ENCODE data around the gene ZNF79. TPM values are rescaled to one million over a fixed set of nuclear protein-coding genes. Genes with fewer than 3 reads are reported as not detected.

The ZNF79 gene
- total RNA-seq: 1 to 10 TPM; 7.6 TPM

DNA sequence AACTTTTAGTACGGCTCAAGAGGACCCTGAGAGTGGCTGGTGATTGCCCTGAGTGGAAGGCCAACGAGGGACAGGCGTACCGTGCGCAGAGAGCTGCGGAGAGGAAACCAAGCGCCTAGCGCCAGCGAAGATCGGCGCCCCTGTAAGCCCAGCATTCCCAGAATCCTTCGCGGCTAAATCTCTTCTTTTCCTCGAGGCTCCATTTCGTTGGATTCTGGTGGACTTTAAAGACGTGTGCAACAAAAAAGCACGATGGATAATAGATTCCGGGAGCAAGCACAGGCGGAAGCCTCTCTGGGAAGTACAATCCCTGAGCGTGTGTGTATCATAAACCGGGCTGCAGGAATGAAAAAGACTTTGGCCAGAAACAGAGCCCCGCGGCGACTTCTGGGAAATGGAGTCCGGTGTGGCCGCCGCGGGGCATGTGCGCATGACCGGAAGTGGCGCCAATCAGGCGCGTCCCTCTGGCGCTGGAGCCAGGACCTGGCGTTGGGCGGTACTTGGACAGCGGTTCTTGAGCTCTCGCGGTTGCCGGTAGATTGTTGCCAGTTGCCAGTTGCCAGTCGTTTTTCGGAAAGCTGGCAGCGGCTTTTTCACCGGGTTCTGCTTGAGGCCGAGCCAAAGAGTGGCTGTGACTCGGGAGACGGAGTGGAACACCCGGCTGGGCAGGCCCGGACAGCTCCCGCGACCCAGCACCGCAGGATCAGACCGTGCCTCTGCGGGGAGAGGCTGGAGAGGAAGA is at the start of gene ZNF79:
TSS of gene ZNF79 (plus strand) at position 449 of the 742 bp plus-strand sequence. CDS start 406 bp downstream, outside the sequence.
- Mint-ChIP-seq H3K4me1 (ENCODE audit: low read depth) (peaks cover 44% of the 10 kb centered on the region), H3K4me3 (peak within 1 kb of the TSS; percentile 98), H3K9me3 (no peaks in the 10 kb centered on the region), H3K27ac (peak within 1 kb of the TSS; percentile 96), H3K27me3 (no peaks in the 10 kb centered on the region), H3K36me3 (ENCODE audit: low read depth) (peaks cover 22% of the 10 kb centered on the region)
- TF ChIP-seq, protein P1, sequence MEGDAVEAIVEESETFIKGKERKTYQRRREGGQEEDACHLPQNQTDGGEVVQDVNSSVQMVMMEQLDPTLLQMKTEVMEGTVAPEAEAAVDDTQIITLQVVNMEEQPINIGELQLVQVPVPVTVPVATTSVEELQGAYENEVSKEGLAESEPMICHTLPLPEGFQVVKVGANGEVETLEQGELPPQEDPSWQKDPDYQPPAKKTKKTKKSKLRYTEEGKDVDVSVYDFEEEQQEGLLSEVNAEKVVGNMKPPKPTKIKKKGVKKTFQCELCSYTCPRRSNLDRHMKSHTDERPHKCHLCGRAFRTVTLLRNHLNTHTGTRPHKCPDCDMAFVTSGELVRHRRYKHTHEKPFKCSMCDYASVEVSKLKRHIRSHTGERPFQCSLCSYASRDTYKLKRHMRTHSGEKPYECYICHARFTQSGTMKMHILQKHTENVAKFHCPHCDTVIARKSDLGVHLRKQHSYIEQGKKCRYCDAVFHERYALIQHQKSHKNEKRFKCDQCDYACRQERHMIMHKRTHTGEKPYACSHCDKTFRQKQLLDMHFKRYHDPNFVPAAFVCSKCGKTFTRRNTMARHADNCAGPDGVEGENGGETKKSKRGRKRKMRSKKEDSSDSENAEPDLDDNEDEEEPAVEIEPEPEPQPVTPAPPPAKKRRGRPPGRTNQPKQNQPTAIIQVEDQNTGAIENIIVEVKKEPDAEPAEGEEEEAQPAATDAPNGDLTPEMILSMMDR (IDR thresholded peaks at IDR 0.05): no peak
- POLR2A ChIA-PET: interaction anchor here (0.6 to 4.3 kb wide), 17 partner anchors 9 to 476 kb away, joined by 3 to 52 read pairs (median 4); partner anchors contain the start of genes LRSAM1, RPL12 and SLC2A8
- intact Hi-C loops (cut with micrococcal nuclease): loop anchor here (1.0 kb wide), 1 partner anchor 36 kb away; no protein-coding TSS in a partner anchor
- CTCF ChIA-PET: interaction anchor here (0.8 to 2.0 kb wide), 5 partner anchors 26 to 112 kb away, joined by 3 to 6 read pairs (median 4); partner anchors contain the start of gene SLC2A8
- peak; percentile 95 for DNase-seq
- peak; percentile 81 for ATAC-seq

DNA sequence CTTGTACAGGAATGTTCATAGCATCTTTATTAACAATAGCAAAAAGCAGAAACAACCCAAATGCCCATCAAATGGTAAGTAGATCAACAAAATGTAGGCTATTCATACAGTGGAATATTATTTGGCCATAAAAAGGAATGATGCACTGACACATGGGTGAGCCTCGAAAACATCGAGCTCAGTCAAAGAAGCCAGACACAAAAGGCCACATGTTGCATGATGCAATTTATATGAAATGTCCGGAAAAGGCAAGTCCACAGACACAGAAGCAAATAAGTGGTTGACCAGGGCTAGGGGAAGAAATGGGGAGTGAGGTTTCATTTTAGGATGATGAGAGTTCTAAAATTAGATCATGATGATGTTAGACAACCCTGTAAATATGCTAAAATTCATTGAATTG is 43.7 kb upstream of the ZNF79 start:
- intact Hi-C loops (cut with micrococcal nuclease): no loop called here
- TF ChIP-seq, protein P1 (IDR thresholded peaks at IDR 0.05): no peak
- DNase-seq: no peak

GRCh38 chr9:127382541-127382940 is 41.6 kb upstream of the ZNF79 start:
- Mint-ChIP-seq H3K4me3 (no peak overlapping the region), H3K27me3 (peaks cover 57% of the 10 kb centered on the region), H3K9me3 (peaks cover 6% of the 10 kb centered on the region), H3K27ac (no peak overlapping the region), H3K4me1 (ENCODE audit: low read depth) (peaks cover 8% of the 10 kb centered on the region), H3K36me3 (ENCODE audit: low read depth) (no peaks in the 10 kb centered on the region)
- intact Hi-C loops (cut with micrococcal nuclease): no loop called here
- ChIA-PET CTCF (no interaction called here), POLR2A (no interaction called here)
- DNase-seq (no peak), ATAC-seq (no peak)
- TF ChIP-seq, protein P1 (IDR thresholded peaks at IDR 0.05): no peak

More for the DNA sequence above, 43.7 kb upstream of the ZNF79 start:
- Mint-ChIP-seq H3K27ac (no peak overlapping the region), H3K27me3 (peaks cover 46% of the 10 kb centered on the region), H3K4me1 (ENCODE audit: low read depth) (no peaks in the 10 kb centered on the region), H3K9me3 (peaks cover 6% of the 10 kb centered on the region), H3K36me3 (ENCODE audit: low read depth) (no peaks in the 10 kb centered on the region), H3K4me3 (no peak overlapping the region)
- ChIA-PET POLR2A (no interaction called here), CTCF (interaction anchor here (1.3 kb wide), 1 partner anchor 17 kb away, joined by 3 read pairs; the partner anchor contains the start of gene SLC2A8)
- no peak for ATAC-seq

GRCh38 chr9:127384016-127384730 is 40.0 kb upstream of the ZNF79 start:
- DNase-seq (no peak), ATAC-seq (no peak)
- no peak overlapping the region for H3K4me3 Mint-ChIP-seq
- TF ChIP-seq, protein P1 (IDR thresholded peaks at IDR 0.05): no peak
- peaks cover 23% of the 10 kb centered on the region for H3K4me1 Mint-ChIP-seq (ENCODE audit: low read depth)
- intact Hi-C loops (cut with micrococcal nuclease): no loop called here
- no peaks in the 10 kb centered on the region for H3K36me3 Mint-ChIP-seq (ENCODE audit: low read depth)
- ChIA-PET CTCF (no interaction called here), POLR2A (interaction anchor here (0.6 to 1.0 kb wide), 3 partner anchors 12 to 172 kb away, joined by 3 to 4 read pairs (median 3); no protein-coding TSS in a partner anchor)
- H3K27me3 Mint-ChIP-seq: peaks cover 54% of the 10 kb centered on the region
- no peak overlapping the region for H3K27ac Mint-ChIP-seq
- peaks cover 5% of the 10 kb centered on the region for H3K9me3 Mint-ChIP-seq

Measured in activated CD8-positive, alpha-beta T cell treated with anti-CD3 and anti-CD28 coated beads for 36 hours (primary cell).